ENCODE data around the gene SETD5. TPM values are rescaled to one million over a fixed set of nuclear protein-coding genes. Genes with fewer than 3 reads are reported as not detected.

The SETD5 gene
- total and polyA plus RNA-seq, 8 donors: 25.5 to 78.0 (median 40.7) TPM

DNA sequence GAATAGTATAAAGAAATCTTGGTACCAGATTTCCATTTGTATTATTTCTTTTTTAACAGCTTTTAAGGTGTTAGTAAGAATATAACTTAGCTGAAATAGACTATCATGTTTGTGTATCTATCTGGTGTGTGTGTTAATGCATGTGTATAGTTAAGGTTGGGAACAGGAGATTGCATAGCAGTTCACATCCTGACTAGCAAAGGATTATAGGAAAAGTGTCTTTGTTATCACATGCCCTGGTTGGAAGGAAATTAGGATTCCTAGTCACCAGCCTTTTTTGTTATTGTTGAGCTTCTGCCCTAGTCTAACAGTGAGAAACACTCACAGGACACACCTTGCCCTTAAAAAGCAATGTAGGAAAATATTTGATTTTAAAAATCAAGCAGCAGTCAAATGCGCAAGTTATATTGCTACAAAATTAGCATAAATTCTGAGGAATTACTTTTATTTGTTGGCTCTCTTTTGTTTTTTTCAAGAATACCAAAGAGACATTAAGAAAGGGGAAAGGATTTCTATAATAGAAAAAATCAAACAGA, 58.2 kb downstream of the SETD5 start:
- peaks cover 0 to 6% (median 0%) of the 10 kb centered on the region in 3 donors for H3K4me1 ChIP-seq
- ATAC-seq: no peak
- no peaks in the 10 kb centered on the region for H3K9me3 ChIP-seq
- no peaks in the 10 kb centered on the region for H3K27me3 ChIP-seq
- TF ChIP-seq, protein P1, sequence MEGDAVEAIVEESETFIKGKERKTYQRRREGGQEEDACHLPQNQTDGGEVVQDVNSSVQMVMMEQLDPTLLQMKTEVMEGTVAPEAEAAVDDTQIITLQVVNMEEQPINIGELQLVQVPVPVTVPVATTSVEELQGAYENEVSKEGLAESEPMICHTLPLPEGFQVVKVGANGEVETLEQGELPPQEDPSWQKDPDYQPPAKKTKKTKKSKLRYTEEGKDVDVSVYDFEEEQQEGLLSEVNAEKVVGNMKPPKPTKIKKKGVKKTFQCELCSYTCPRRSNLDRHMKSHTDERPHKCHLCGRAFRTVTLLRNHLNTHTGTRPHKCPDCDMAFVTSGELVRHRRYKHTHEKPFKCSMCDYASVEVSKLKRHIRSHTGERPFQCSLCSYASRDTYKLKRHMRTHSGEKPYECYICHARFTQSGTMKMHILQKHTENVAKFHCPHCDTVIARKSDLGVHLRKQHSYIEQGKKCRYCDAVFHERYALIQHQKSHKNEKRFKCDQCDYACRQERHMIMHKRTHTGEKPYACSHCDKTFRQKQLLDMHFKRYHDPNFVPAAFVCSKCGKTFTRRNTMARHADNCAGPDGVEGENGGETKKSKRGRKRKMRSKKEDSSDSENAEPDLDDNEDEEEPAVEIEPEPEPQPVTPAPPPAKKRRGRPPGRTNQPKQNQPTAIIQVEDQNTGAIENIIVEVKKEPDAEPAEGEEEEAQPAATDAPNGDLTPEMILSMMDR (IDR thresholded peaks at IDR 0.05): no peak
- no peak for FAIRE-seq
- peaks cover 0 to 65% (median 17%) of the 10 kb centered on the region in 3 donors for H3K36me3 ChIP-seq
- WGBS, 2 donors: 98 to 100% methylated on average over 1 of the region's 1 CpG
- no peak for DNase-seq
- H3K4me3 ChIP-seq: no peak overlapping the region
- intact Hi-C loops (cut with DNase I): loop anchor here in 1 of 3 donors (5.0 kb wide), 1 partner anchor 212 kb away; no protein-coding TSS in a partner anchor
- H3K27ac ChIP-seq: no peak overlapping the region

DNA sequence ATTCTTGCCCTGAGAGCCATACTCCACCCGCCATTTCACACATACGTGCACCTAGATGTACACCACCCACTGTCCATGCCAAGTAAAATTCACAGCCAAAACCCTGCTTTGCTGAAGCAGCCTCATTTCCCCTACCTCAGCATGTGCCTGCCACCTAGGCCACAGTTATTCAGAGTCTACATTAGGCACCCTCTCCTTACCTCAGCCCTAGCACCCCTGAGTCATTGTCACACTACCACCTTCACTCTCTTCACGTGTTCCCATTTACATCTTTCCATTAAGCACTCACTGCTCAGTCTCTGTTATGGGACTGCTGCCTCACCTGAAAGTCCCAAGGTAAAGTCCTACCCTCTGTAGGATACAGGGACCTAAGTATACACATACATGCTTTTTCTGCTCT, 70.0 kb downstream of the SETD5 start:
- TF ChIP-seq, protein P1 (IDR thresholded peaks at IDR 0.05): no peak
- ATAC-seq (no peak), DNase-seq (no peak), FAIRE-seq (no peak)
- Histone ChIP-seq H3K27ac (no peak overlapping the region), H3K27me3 (no peaks in the 10 kb centered on the region), H3K4me1 (no peaks in the 10 kb centered on the region), H3K36me3 (peaks cover 6 to 76% (median 42%) of the 10 kb centered on the region in 3 donors), H3K9me3 (no peaks in the 10 kb centered on the region), H3K4me3 (no peak overlapping the region)
- intact Hi-C loops (cut with DNase I): loop anchor here in 1 of 3 donors (10.0 kb wide), 1 partner anchor 83 kb away; no protein-coding TSS in a partner anchor
- 86 to 98% methylated on average over 2 to 3 of the region's 3 CpGs for WGBS, 2 donors

DNA sequence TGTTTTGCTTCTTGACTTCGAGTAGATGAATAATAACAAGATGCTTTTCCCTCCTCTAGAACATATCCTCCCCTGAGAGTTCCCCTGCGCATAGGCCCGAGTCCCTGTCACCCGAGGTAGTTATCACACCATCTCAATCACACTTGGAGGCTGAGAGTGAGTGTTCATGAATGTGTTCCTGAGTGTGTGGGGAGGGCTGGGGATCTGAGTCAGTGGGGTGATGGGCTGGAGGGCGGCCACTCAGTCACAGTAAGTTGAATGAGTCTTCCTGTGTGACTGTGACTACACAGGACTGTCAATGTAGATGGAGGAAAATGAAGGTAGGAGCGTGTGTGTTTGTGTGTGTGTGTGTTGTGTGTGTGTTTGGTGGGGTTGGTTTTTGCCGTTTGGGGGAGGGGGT, 71.0 kb downstream of the SETD5 start:
- ATAC-seq (no peak), FAIRE-seq (no peak), DNase-seq (no peak)
- intact Hi-C loops (cut with DNase I): loop anchor here in 1 of 3 donors (10.0 kb wide), 1 partner anchor 84 kb away; no protein-coding TSS in a partner anchor
- H3K4me3 ChIP-seq: no peak overlapping the region
- no peak overlapping the region for H3K27ac ChIP-seq
- no peaks in the 10 kb centered on the region for H3K4me1 ChIP-seq
- no peaks in the 10 kb centered on the region for H3K9me3 ChIP-seq
- TF ChIP-seq, protein P1 (IDR thresholded peaks at IDR 0.05): no peak
- no peaks in the 10 kb centered on the region for H3K27me3 ChIP-seq
- peaks cover 6 to 85% (median 39%) of the 10 kb centered on the region in 3 donors for H3K36me3 ChIP-seq
- 89 to 91% methylated on average over 7 of the region's 7 CpGs for WGBS, 2 donors

DNA sequence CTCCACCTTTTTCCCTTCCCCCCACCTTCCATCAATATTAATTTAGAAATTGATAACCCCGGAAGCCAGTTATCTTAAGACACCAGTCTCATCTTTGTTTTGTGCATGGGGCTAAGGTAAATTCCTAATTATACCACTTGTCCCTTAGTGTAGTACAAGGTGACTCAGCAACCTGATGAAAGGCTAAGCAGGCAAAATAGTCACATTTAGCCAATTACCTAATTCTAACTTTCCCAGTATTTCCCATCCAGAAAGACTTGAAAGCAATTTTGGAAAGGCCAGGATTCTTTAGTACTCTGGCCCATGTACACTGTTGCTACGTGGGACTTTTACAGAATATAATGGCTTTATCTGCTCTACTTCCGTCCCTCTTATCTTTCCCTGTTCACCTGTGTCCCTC, 72.6 kb downstream of the SETD5 start:
- Histone ChIP-seq H3K4me1 (no peaks in the 10 kb centered on the region), H3K9me3 (no peaks in the 10 kb centered on the region), H3K27me3 (no peaks in the 10 kb centered on the region), H3K27ac (no peak overlapping the region), H3K4me3 (no peak overlapping the region), H3K36me3 (peaks cover 6 to 88% (median 47%) of the 10 kb centered on the region in 3 donors)
- TF ChIP-seq, protein P1 (IDR thresholded peaks at IDR 0.05): no peak
- WGBS, 2 donors: 63 to 64% methylated on average over 3 of the region's 3 CpGs
- no peak for ATAC-seq
- no peak for DNase-seq
- no peak for FAIRE-seq
- intact Hi-C loops (cut with DNase I): loop anchor here in 1 of 3 donors (10.0 kb wide), 1 partner anchor 85 kb away; no protein-coding TSS in a partner anchor

DNA sequence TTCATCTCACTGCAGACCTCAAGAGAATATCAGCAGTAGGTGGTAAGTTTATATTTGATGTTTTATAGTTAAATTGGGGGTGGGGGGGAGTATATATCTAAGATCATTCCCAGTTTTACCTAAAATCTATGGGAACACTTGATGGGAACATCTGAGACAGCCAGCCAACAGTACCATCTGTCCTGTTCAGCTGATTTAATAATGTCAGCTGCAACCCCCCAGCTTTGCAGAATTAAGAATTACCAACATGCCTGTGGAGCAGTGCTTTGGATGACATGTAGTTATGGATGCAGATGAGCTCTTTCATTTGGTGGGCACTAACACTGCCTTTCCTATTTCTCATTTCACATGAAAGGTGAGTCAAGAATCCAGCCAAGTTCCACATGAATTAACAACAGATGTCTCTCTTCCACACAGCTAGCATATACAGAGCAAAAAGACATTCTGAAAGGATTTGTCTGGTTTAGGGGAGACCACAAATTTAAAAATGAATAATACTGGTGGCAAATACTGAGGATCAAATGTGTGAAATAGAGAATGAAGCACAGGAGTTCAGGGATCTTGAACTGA, 76.2 kb downstream of the SETD5 start:
- intact Hi-C loops (cut with DNase I): no loop called here
- H3K4me1 ChIP-seq: no peaks in the 10 kb centered on the region
- H3K9me3 ChIP-seq: no peaks in the 10 kb centered on the region
- H3K27ac ChIP-seq: no peak overlapping the region
- TF ChIP-seq, protein P1 (IDR thresholded peaks at IDR 0.05): no peak
- no peak for ATAC-seq
- no peaks in the 10 kb centered on the region for H3K27me3 ChIP-seq
- peaks cover 6 to 87% (median 55%) of the 10 kb centered on the region in 3 donors for H3K36me3 ChIP-seq
- DNase-seq: no peak
- FAIRE-seq: no peak
- no peak overlapping the region for H3K4me3 ChIP-seq

Measured in pancreas (tissue), 10 donors.